Stimulated activated CD8-positive, alpha-beta memory T cell treated with anti-CD3 and anti-CD28 coated beads, Interleukin-12 subunit alpha, Interleukin-12 subunit beta, amount 100 ng/mL, for 1 hour (primary cell): ENCODE measurements around the gene SIX5.
"Not testable (repeated sequence)": the region's sequence is repeated elsewhere in the genome, so short reads cannot be mapped to it uniquely, and the experiment has no call there.

ENCODE experiments used
- DNase-seq: peaks from one replicate; pipeline ENCODE4 v3.0.0-alpha.2; 2020; ENCODE audit warnings: low read depth

The SIX5 gene

DNA sequence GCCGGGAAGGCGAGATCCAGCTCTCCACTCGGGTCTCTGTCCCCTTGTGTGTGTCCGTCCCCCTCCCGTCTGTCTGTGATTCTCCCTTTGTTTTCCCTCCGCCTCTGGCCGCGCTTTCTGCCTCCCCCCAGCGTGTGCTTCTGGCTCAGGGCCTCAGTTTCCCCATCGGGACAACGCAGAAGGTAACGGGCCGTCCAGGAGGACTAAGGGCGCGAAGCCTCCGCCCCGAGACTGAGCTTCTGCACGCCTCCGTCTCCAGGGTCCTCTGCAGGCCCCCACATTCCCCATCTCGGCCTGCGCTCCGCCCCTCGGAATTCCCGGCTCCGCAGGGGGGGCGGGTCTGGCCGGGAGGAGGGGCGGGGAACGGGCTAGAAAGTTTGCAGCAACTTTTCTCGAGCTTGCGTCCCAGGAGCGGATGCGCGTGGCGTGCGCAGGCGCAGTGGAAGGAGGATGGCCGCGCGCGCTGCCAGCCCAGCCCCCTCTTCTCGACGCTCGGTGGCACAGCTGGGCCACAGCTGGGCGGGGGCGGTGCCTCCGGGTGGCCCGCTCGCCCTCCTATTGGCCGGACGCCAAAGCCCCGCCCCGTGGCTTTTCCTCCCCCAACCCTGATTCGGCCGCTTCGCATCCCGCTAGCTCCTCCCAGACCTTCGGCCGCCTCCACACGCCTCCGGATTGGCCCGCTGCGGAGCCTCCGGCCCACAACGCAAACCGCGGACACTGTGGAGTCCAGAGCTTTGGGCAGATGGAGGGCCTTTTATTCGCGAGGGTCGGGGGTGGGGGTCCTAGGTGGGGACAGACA, at the start of gene SIX5:
SIX5 (minus strand) TSS at position 269 of the 799 bp plus-strand sequence. CDS start 408 bp downstream, outside the sequence.
- peak; percentile 86 for DNase-seq

GRCh38 chr19:45817725-45818301, 48.8 kb upstream of the SIX5 start:
- no peak for DNase-seq

GRCh38 chr19:45817010-45817724, 48.1 kb upstream of the SIX5 start:
- peak; percentile 93 for DNase-seq

GRCh38 chr19:45816236-45817009, 47.4 kb upstream of the SIX5 start:
- no peak for DNase-seq

GRCh38 chr19:45815481-45816216, 46.6 kb upstream of the SIX5 start:
- DNase-seq, result no peak

DNA sequence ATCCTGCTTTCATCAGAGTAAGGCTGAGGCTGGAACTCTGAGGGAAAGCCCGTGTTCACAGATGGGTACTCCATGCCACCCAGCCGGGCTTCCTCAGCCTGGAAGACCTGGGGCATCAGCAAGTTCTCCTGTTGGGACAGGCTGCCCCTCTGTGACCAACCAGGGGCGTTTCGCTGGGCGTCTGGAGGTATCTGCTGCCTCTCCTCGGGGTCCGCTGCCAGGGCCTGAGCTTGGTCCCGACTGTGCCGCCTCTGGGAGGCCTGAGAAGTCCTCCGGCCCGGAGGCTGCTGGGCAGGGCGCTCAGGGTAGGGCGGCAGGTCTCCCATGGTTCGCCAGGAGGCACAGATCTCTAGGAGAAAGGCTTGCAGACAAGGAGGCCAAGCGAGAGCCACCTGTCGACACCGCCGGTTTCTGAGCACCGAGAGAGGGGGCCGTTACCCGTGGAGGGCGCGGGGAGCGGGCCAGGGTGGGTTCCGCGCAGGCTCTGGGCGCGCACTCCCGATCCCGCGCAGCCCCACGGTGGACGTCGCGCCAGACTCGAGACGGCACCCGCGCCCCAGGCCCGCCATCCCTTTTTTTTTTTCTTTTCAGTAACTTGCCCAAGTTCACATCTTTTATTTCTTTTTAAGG, 45.9 kb upstream of the SIX5 start, which contains the start of gene RSPH6A:
RSPH6A (minus strand) TSS at position 458 of the 630 bp plus-strand sequence; CDS start at position 326, 132 bp downstream.
- DNase-seq, result no peak

DNA sequence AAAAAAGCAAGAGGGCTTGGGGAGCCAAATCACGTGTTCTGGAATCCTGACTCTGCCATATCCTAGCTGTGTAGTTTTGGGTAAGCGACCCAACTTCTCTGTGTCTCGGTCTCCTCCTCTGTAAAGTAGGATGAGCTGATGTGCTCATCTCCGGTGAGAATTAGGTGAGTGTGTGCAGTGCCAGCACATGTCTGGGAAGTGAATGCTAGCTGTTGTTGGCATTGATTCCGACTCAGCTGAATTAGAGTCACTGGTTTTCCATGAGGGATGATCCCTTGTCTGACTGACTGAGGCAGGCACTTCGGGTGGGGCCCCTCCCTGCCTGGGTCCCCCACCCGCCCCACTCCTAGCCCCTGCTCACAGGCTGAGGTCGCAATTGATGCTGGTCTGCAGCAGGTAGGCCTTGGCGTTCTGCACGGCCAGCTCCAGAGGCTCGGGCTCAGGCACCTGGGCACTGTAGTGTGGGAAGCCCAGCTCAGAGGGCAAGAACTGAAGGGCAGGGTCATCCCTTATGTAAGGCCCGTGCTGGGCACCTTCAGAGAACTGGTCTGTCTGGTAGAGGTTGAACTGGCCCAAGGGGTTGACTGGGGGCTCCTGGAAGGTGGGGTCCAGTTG, 45.2 kb upstream of the SIX5 start:
- no peak for DNase-seq

GRCh38 chr19:45812297-45812696, 43.2 kb upstream of the SIX5 start:
- no peak for DNase-seq

GRCh38 chr19:45809643-45810159, 40.6 kb upstream of the SIX5 start:
- DNase-seq, result no peak

DNA sequence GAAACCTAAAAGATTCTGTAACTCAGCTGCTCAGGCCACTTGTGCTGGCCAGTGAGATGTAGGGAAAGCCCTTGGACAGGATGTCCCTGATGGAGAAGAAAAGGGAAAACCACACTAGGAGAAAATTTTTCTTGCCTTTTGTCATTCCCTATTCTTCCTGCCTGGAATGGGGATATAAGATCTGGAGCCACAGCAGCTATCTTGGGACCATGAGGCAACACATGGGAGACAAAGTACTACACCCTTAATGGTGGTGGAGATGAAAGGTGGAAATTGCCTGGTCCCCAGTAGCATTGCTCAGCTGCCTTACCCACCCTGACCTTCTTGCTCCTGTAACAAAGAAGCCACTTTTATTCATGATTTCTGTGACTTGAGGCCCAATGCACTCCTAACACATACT, 36.7 kb upstream of the SIX5 start:
- no peak for DNase-seq

DNA sequence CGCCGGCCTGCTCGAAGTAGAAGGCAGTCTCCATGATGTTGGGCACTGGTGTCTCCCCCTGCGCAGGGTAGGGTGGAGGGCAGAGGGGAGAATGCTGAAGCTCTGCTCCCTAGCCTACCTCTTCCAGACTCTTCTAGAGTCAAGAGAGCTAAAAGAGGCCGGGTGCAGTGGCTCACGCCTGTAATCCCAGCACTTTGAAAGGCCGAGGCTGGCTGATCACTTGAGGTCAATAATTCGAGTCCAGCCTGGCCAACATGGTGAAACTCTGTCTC, 35.8 kb upstream of the SIX5 start:
- no peak for DNase-seq

DNA sequence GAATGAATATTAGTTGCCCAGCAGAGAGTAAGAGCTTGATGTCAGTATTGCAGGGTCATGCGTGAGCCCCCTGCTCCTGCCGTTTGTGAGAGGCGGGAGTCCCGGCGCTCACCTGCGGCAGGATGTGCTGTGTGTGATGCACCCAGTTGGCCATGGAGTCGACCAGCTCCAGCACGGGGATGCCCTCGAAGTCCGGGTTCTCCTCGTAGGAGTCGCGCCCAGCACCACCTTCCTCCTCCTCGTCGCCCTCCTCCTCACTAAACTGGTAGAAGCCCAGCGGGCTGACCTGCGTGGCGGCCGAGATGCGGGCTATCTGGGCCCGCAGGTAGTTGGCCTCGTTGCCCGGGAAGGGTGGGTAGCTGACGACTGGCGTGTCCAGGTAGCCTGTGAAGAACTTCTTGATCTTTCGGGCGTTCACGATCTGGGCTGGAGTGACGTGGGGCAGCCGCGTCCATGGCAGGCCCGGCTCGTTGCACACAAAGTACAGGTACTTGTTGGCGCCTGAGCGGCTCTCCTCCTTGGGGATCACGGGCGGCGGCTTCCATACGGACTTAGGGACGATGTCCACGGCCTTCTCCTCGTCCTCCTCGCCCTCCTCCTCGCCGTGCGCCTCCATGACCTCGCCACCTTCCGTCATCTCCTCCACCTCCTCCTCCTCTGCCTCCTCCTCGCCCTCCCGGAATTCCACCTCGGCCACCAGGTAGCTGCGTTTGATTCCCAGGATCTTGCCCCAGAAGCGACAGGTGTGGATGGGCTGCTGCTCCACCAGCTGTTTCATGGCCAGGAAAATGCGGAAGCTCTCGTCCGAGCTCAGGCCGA, 35.3 kb upstream of the SIX5 start:
- DNase-seq, result no peak

DNA sequence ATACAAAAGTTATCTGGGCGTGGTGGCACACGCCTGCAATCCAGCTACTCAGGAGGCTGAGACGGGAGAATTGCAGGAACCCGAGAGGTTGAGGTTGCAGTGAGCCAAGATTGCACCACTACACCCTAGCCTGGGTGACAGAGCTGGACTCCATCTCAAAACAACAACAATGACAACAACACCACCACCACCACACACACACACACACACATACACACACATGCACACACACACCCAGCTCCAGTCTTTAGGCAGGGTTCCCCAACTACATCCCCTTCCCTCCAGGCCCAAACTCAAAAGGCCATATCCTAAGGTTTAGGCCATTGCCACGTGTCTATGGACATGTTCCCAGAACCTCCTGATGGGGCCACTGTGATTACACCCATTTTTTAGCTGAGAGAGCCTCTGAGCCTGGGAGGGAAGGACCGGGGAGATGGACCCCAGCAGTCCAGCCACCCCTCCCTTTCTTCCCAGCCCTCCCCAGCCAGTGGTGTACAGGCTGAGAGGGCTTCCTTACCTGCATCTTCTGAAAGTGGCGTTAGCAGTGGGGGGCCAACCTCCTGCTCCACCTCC, 32.6 kb upstream of the SIX5 start:
- no peak for DNase-seq

DNA sequence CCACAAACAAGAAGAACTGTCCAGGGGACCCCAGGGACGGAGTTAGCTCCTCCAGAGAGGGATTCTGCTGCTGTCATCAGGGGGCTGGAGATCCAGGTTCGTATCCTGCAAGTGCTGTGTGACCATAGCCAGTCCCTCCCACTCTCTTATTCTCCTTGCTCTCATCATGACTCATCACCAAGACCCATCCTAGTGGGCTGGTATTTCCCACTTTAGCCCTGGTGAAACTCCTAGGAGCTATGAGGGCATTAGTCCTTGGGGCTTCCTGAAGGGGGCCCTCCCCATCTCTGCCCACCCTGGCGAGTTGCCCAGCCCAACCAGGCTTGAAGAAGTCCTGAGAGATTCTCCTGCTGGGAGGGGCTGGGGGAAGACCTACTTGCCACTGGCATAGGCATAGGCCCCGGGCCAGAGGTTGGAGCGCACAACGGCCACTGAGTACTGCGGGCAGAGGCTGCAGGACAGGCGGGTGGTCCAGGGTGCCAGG, 31.1 kb upstream of the SIX5 start:
- DNase-seq, result no peak

GRCh38 chr19:45799541-45799940, 30.5 kb upstream of the SIX5 start:
- not testable (repeated sequence) for DNase-seq

GRCh38 chr19:45798995-45799517, 30.0 kb upstream of the SIX5 start:
- peak; percentile 41 for DNase-seq

DNA sequence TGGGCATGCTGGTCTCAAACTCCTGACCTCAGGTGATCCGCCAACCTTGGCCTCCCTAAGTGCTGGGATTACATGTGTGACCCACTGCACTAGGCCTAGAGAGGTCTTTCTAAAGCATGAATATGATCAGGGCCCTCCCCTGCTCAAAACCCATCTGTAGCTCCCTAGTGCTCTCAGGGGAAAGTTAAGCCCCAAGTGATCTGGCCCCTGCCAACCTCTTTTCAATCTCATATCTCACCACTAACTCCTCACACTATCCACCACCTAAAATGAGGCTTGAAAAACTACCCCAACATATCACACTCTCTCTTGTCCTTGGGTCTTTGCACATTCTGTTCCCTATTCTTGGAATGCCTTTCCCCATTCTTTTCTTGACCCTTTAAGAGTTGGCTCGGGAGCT, 25.6 kb upstream of the SIX5 start:
- DNase-seq, result no peak

- DNase-seq, result no peak
Observed at GRCh38 chr19:45793876-45794275, 24.8 kb upstream of the SIX5 start.

GRCh38 chr19:45793178-45793564, 24.1 kb upstream of the SIX5 start:
- DNase-seq, result no peak
